ENCODE results near the gene CENPU.

The CENPU gene

GRCh38 chr4:184755278-184755677 lies 21.4 kb upstream of the CENPU start:
- H3K4me3 ChIP-seq (ENCODE audit: low read depth, low read length): no peak overlapping the region
- CTCF ChIA-PET: interaction anchor here (5.1 kb wide), 1 partner anchor 9 kb away, joined by 30 read pairs; no protein-coding TSS in a partner anchor
- POLR2A ChIA-PET: no interaction called here
- no peak for TF ChIP-seq CTCF (IDR thresholded peaks at IDR 0.05; ENCODE audit: insufficient read depth, low read length, missing control alignments)
- no peak for DNase-seq (ENCODE audit: low read depth, low spot score)

GRCh38 chr4:184752496-184753275 lies 18.8 kb upstream of the CENPU start:
- no peak overlapping the region for H3K4me3 ChIP-seq (ENCODE audit: low read depth, low read length)
- CTCF ChIA-PET: no interaction called here
- TF ChIP-seq CTCF (IDR thresholded peaks at IDR 0.05; ENCODE audit: insufficient read depth, low read length, missing control alignments): no peak
- POLR2A ChIA-PET: no interaction called here
- no peak for DNase-seq (ENCODE audit: low read depth, low spot score)

GRCh38 chr4:184751585-184751956 lies 17.7 kb upstream of the CENPU start:
- CTCF ChIA-PET: no interaction called here
- TF ChIP-seq CTCF (IDR thresholded peaks at IDR 0.05; ENCODE audit: insufficient read depth, low read length, missing control alignments): no peak
- POLR2A ChIA-PET: no interaction called here
- no peak overlapping the region for H3K4me3 ChIP-seq (ENCODE audit: low read depth, low read length)
- DNase-seq (ENCODE audit: low read depth, low spot score): no peak

GRCh38 chr4:184750926-184751584 lies 17.2 kb upstream of the CENPU start:
- no peak overlapping the region for H3K4me3 ChIP-seq (ENCODE audit: low read depth, low read length)
- no peak for DNase-seq (ENCODE audit: low read depth, low spot score)
- ChIA-PET POLR2A (no interaction called here), CTCF (no interaction called here)
- no peak for TF ChIP-seq CTCF (IDR thresholded peaks at IDR 0.05; ENCODE audit: insufficient read depth, low read length, missing control alignments)

- no peak for TF ChIP-seq CTCF (IDR thresholded peaks at IDR 0.05; ENCODE audit: insufficient read depth, low read length, missing control alignments)
- ChIA-PET POLR2A (no interaction called here), CTCF (interaction anchor here (3.2 kb wide), 1 partner anchor 13 kb away, joined by 44 read pairs; the partner anchor contains the start of gene CENPU)
- no peak for DNase-seq (ENCODE audit: low read depth, low spot score)
- H3K4me3 ChIP-seq (ENCODE audit: low read depth, low read length): no peak overlapping the region
Observed at GRCh38 chr4:184748251-184748652, 14.4 kb upstream of the CENPU start.

GRCh38 chr4:184747034-184747830 lies 13.3 kb upstream of the CENPU start:
- CTCF ChIA-PET: interaction anchor here (0.8 to 3.2 kb wide), 10 partner anchors 9 to 1390 kb away, joined by 3 to 44 read pairs (median 8); partner anchors contain the start of gene CENPU
- H3K4me3 ChIP-seq (ENCODE audit: low read depth, low read length): no peak overlapping the region
- POLR2A ChIA-PET: interaction anchor here (0.8 to 0.9 kb wide), 2 partner anchors 9 to 98 kb away, joined by 3 to 4 read pairs; partner anchors contain the start of gene CASP3
- no peak for DNase-seq (ENCODE audit: low read depth, low spot score)
- no peak for TF ChIP-seq CTCF (IDR thresholded peaks at IDR 0.05; ENCODE audit: insufficient read depth, low read length, missing control alignments)
